SH-SY5Y (cell line): ENCODE results near the gene KRTAP12-2.
"Not testable (repeated sequence)": the region's sequence is repeated elsewhere in the genome, so short reads cannot be mapped to it uniquely, and the experiment has no call there.

Experiments
- GATA2 ChIP-seq: IDR thresholded peaks from 2 replicates; pipeline ENCODE4 v1.6.1; 2011; ENCODE audit warnings: mild to moderate bottlenecking, low read depth, low read length
- GATA3 ChIP-seq: IDR thresholded peaks from 2 replicates; pipeline ENCODE4 v1.6.1; 2011; ENCODE audit warnings: low read depth, mild to moderate bottlenecking, low read length, moderate library complexity

Gene KRTAP12-2

DNA sequence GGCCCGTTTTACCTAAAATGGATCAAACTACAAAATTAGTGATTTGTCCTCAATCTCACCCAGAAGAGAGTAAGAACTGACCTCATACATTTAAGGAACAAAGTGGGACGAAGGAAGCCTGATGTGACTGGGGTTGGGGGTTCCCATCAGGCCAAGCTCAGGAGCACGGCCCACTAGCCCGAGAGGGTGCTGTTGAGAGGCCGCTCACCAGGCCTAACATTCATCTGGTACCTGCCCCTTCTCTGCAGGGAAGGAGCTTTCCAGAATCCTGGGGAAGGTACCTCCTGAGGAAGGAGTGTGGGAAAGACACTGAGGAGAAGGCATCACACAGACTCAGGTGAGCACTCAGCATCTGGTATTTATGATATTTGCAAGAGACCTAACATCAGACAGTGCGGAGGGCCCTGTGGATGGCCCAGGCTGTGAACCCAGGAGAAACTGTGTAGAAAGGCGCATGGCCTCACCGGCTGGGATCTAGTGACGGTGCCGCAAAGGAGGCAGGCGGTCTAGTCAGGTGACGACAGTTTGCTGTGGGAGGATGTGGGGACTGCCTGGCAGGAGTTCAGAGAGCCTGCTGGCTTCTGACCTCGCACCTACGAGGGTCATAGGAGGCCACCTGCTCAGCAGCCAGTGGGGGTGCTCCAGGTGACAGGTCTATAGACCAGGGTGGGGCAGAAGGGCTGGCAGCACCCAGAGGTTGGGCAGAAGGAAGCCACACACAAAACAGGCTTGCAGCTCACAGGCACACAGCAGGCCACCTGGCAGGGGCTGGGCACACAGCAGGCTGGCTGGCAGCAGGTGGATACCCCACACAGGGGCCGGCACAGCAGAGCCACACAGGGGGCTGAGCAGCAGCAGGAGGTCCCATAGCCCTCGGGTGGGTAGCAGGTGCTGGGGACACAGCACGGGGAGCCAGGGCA, 12.8 kb downstream of the KRTAP12-2 start:
- no peak for TF ChIP-seq GATA3
- no peak for TF ChIP-seq GATA2

GRCh38 chr21:44653123-44653522, 13.6 kb downstream of the KRTAP12-2 start:
- TF ChIP-seq GATA3 (no peak), GATA2 (no peak)

- TF ChIP-seq GATA3: no peak
- TF ChIP-seq GATA2: no peak
Measured at GRCh38 chr21:44650973-44651675, 15.6 kb downstream of the KRTAP12-2 start.

GRCh38 chr21:44650265-44650972, 16.3 kb downstream of the KRTAP12-2 start:
- TF ChIP-seq GATA3: no peak
- TF ChIP-seq GATA2: no peak

- TF ChIP-seq GATA2 (no peak), GATA3 (no peak)
Measured at GRCh38 chr21:44649521-44650100, 17.1 kb downstream of the KRTAP12-2 start.

- TF ChIP-seq GATA3 (no peak), GATA2 (no peak)
Measured at GRCh38 chr21:44648557-44649311, 18.0 kb downstream of the KRTAP12-2 start.

- TF ChIP-seq GATA3 (no peak), GATA2 (no peak)
Measured at GRCh38 chr21:44647222-44647552, 19.5 kb downstream of the KRTAP12-2 start.

DNA sequence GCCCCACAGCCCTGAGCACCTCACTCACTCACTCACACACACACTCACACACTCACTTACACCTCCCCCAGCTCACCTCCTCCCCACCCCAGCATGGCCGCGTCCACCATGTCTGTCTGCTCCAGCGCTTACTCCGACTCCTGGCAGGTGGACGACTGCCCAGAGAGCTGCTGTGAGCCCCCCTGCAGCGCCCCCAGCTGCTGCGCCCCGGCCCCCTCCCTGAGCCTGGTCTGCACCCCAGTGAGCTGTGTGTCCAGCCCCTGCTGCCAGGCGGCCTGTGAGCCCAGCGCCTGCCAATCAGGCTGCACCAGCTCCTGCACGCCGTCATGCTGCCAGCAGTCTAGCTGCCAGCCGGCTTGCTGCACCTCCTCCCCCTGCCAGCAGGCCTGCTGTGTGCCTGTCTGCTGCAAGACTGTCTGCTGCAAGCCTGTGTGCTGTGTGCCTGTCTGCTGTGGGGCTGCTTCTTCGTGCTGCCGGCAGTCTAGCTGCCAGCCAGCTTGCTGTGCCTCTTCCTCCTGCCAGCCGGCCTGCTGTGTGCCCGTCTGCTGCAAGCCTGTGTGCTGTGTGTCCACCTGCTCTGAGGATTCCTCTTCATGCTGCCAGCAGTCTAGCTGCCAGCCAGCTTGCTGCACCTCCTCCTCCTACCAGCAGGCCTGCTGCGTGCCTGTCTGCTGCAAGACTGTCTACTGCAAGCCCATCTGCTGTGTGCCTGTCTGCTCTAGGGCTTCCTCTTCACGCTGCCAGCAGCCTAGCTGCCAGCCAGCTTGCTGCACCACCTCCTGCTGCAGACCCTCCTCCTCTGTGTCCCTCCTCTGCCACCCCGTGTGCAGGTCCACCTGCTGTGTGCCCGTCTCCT, 20.1 kb downstream of the KRTAP12-2 start, which contains the start of gene KRTAP10-11:
Gene KRTAP10-11, plus strand, starts transcription at position 49 of the 856 bp plus-strand sequence. Its CDS starts 45 bp downstream, at position 94.
- not testable (repeated sequence) for TF ChIP-seq GATA2, GATA3

DNA sequence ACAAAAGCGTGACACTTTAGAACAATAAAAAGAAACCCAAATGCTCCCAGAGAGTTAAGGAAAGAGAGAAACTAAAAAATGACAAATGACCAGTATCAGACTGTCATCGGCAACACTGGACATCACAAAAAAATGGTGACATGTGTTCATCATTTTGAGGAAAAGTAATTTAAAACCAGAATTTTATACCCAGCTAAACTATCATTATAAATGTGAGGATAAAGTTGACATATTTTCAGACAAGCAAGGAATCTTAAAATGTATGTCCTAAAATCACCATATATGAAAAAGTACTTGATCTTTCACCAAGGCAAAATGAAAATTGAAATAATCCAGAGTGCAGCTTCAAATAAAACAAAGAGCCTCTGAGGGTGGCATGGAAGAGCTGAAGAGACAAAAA, 21.8 kb downstream of the KRTAP12-2 start:
- TF ChIP-seq GATA2: no peak
- TF ChIP-seq GATA3: no peak

- no peak for TF ChIP-seq GATA3
- no peak for TF ChIP-seq GATA2
Measured at GRCh38 chr21:44643741-44644310, 22.9 kb downstream of the KRTAP12-2 start.

GRCh38 chr21:44640761-44641160, 26.0 kb downstream of the KRTAP12-2 start:
- no peak for TF ChIP-seq GATA3

DNA sequence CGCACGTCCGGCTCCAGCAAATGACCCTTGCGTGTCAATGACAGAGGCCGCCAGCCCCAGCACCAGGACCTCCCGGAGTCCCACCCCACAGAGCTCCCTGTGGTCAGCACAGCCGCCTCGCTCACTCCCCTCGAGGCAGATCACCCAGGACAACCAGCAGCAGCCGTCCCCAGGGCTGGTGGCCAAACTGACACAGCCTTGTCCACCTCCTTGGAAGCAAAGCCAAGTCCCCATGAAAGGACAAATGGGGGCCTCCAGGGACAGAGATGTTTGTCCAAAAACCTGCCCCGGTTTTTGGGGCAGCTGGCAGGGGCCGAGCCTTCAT, 27.4 kb downstream of the KRTAP12-2 start:
- TF ChIP-seq GATA2 (no peak), GATA3 (no peak)
